H9 (cell line): ENCODE data around the gene DCAF10. TPM values are rescaled to one million over a fixed set of nuclear protein-coding genes. Genes with fewer than 3 reads are reported as not detected.
"Not testable (repeated sequence)": the region's sequence is repeated elsewhere in the genome, so short reads cannot be mapped to it uniquely, and the experiment has no call there.

ENCODE experiments used
- DNase-seq: peaks from one replicate; pipeline ENCODE4 v3.0.0-alpha.2; 2017
- H2AFZ ChIP-seq: one replicate; pipeline ENCODE4 v1.6.1; 2013; ENCODE audit warnings: mild to moderate bottlenecking, low read length, control low read depth, moderate library complexity
- H2AK5ac ChIP-seq: 2 replicates; pipeline ENCODE4 v1.6.1; 2013; ENCODE audit warnings: low read length, control low read depth, mixed read lengths; ENCODE audit not compliant: insufficient read length
- H2BK120ac ChIP-seq: one replicate; pipeline ENCODE4 v1.6.1; 2013; ENCODE audit warnings: low read depth, mild to moderate bottlenecking, low read length, control low read depth, inconsistent platforms; ENCODE audit not compliant: poor library complexity, severe bottlenecking
- H2BK12ac ChIP-seq: 2 replicates; pipeline ENCODE4 v1.6.1; 2013; ENCODE audit warnings: low read length, control low read depth, mixed read lengths, low read depth; ENCODE audit not compliant: insufficient read length
- H2BK15ac ChIP-seq: 2 replicates; pipeline ENCODE4 v1.6.1; 2013; ENCODE audit warnings: low read depth, low read length, control low read depth
- H2BK20ac ChIP-seq: one replicate; pipeline ENCODE4 v1.6.1; 2013; ENCODE audit warnings: low read depth, mild to moderate bottlenecking, low read length, control low read depth, inconsistent platforms; ENCODE audit not compliant: poor library complexity, severe bottlenecking
- H2BK5ac ChIP-seq: 2 replicates; pipeline ENCODE4 v1.6.1; 2013; ENCODE audit warnings: low read length, control low read depth, mixed read lengths; ENCODE audit not compliant: insufficient read length
- H3K14ac ChIP-seq: 2 replicates; pipeline ENCODE4 v1.6.1; 2013; ENCODE audit warnings: low read length, control low read depth; ENCODE audit not compliant: insufficient read depth
- H3K18ac ChIP-seq: 2 replicates; pipeline ENCODE4 v1.6.1; 2013; ENCODE audit warnings: low read depth, mild to moderate bottlenecking, mixed read lengths, low read length, control low read depth; ENCODE audit not compliant: insufficient read length
- H3K23ac ChIP-seq: 2 replicates; pipeline ENCODE4 v1.6.1; 2013; ENCODE audit warnings: low read length, control low read depth, mixed read lengths, low read depth; ENCODE audit not compliant: insufficient read length
- H3K23me2 ChIP-seq: 2 replicates; pipeline ENCODE4 v1.6.1; 2013; ENCODE audit warnings: low read depth, mild to moderate bottlenecking, mixed read lengths, low read length, control low read depth; ENCODE audit not compliant: insufficient read length, poor library complexity, severe bottlenecking
- H3K27ac ChIP-seq: 2 replicates; pipeline ENCODE4 v1.5.1; 2013; ENCODE audit warnings: low read length, control low read depth, mixed read lengths, low read depth; ENCODE audit not compliant: insufficient read length
- H3K27me3 ChIP-seq: 2 replicates; pipeline ENCODE4 v1.6.1; 2013; ENCODE audit warnings: low read length, control low read depth, inconsistent platforms; ENCODE audit not compliant: insufficient read depth
- H3K4ac ChIP-seq: 2 replicates; pipeline ENCODE4 v1.6.1; 2013; ENCODE audit warnings: low read depth, mild to moderate bottlenecking, control low read depth, inconsistent platforms, low read length, moderate library complexity
- H3K4me1 ChIP-seq: 2 replicates; pipeline ENCODE4 v1.6.1; 2013; ENCODE audit warnings: low read length, control low read depth, inconsistent platforms; ENCODE audit not compliant: insufficient read depth
- H3K4me2 ChIP-seq: 2 replicates; pipeline ENCODE4 v1.6.1; 2013; ENCODE audit warnings: low read length, control low read depth, mixed read lengths; ENCODE audit not compliant: insufficient read length, insufficient read depth
- H3K56ac ChIP-seq: 2 replicates; pipeline ENCODE4 v1.6.1; 2013; ENCODE audit warnings: low read depth, mild to moderate bottlenecking, mixed read lengths, low read length, control low read depth; ENCODE audit not compliant: insufficient read length
- H3K79me1 ChIP-seq: 2 replicates; pipeline ENCODE4 v1.6.1; 2013; ENCODE audit warnings: low read depth, mild to moderate bottlenecking, moderate library complexity, low read length, control low read depth, inconsistent platforms; ENCODE audit not compliant: insufficient read depth, poor library complexity, severe bottlenecking
- H3K79me2 ChIP-seq: 2 replicates; pipeline ENCODE4 v1.6.1; 2013; ENCODE audit warnings: low read length, control low read depth, inconsistent platforms; ENCODE audit not compliant: insufficient read depth
- H3K9ac ChIP-seq: 2 replicates; pipeline ENCODE4 v1.6.1; 2013; ENCODE audit warnings: low read length, control low read depth, mixed read lengths; ENCODE audit not compliant: insufficient read length; ENCODE audit errors: extremely low read depth
- H3K9me3 ChIP-seq: one replicate; pipeline ENCODE4 v1.6.1; 2013; ENCODE audit warnings: low read depth, low read length, inconsistent platforms; ENCODE audit not compliant: control insufficient read depth
- H3T11ph ChIP-seq: one replicate; pipeline ENCODE4 v1.6.1; 2013; ENCODE audit warnings: mild to moderate bottlenecking, low read length, control low read depth, inconsistent platforms
- H4K20me1 ChIP-seq: one replicate; pipeline ENCODE4 v1.6.1; 2013; ENCODE audit not compliant: control insufficient read depth, insufficient read length, insufficient read depth
- H4K5ac ChIP-seq: 2 replicates; pipeline ENCODE4 v1.6.1; 2013; ENCODE audit warnings: low read depth, mild to moderate bottlenecking, mixed read lengths, low read length, control low read depth; ENCODE audit not compliant: insufficient read length
- H4K8ac ChIP-seq: replicated peaks from 2 replicates; pipeline ENCODE4 v1.6.1; 2013; ENCODE audit warnings: low read length, control low read depth, mixed read lengths, low read depth; ENCODE audit not compliant: insufficient read length
- H4K91ac ChIP-seq: 2 replicates; pipeline ENCODE4 v1.6.1; 2013; ENCODE audit warnings: low read depth, mild to moderate bottlenecking, moderate library complexity, mixed read lengths, low read length, control low read depth; ENCODE audit not compliant: insufficient read length
- H3K27ac Mint-ChIP-seq, 3 experiments: 2 replicates in 2 of 3; 3 replicates in 1 of 3; pipeline ENCODE4 v1.8.0; 2020 to 2021; ENCODE audit warnings: mixed read lengths in 3 of 3, mild to moderate bottlenecking in 1 of 3, moderate library complexity in 1 of 3
- H3K27me3 Mint-ChIP-seq: 2 replicates; pipeline ENCODE4 v1.8.0; 2021; ENCODE audit warnings: low read depth, mild to moderate bottlenecking, moderate library complexity, mixed read lengths
- H3K36me3 Mint-ChIP-seq, 3 experiments: 2 replicates in 2 of 3; 3 replicates in 1 of 3; pipeline ENCODE4 v1.8.0; 2020 to 2021; ENCODE audit warnings: low read depth in 3 of 3, mixed read lengths in 3 of 3; ENCODE audit not compliant: insufficient read depth in 1 of 3
- H3K4me1 Mint-ChIP-seq, 2 experiments: 2 replicates each; pipeline ENCODE4 v1.8.0; 2020; ENCODE audit warnings: mixed read lengths in 2 of 2
- H3K4me3 Mint-ChIP-seq, 2 experiments: 2 replicates in 1 of 2; 3 replicates in 1 of 2; pipeline ENCODE4 v1.8.0; 2020 to 2021; ENCODE audit warnings: mild to moderate bottlenecking in 2 of 2, mixed read lengths in 2 of 2, moderate library complexity in 1 of 2
- H3K9me3 Mint-ChIP-seq, 2 experiments: 2 replicates in 1 of 2; 3 replicates in 1 of 2; pipeline ENCODE4 v1.8.0; 2020; ENCODE audit warnings: mild to moderate bottlenecking in 2 of 2, mixed read lengths in 2 of 2, moderate library complexity in 1 of 2
- WGBS: extraction: QIAGEN DNeasy Blood & Tissue Kit; methylation state at CpG from one replicate; pipeline ENCODE4 v1.1.7; 2013; ENCODE audit warnings: missing lambda C conversion rate, low lambda C conversion rate, mixed read lengths; ENCODE audit not compliant: insufficient read length; ENCODE audit errors: extremely low coverage; 5-methylcytosine and 5-hydroxymethylcytosine counted together
- total RNA-seq: library from RNA; stranded (reverse); gene quantifications from 2 replicates; pipeline ENCODE4 v1.2.1, GENCODE V29; 2021
- TF ChIP-seq, protein P1 (sequence below): fragments of 200-600 bp; sonication (generic); conservative IDR thresholded peaks from 3 replicates; pipeline ENCODE4 v1.8.0; 2021; ENCODE audit warnings: antibody characterized with exemption, mild to moderate bottlenecking

Gene DCAF10
- total RNA-seq, 1 experiment from 2014 or later, result 13.4 TPM

DNA sequence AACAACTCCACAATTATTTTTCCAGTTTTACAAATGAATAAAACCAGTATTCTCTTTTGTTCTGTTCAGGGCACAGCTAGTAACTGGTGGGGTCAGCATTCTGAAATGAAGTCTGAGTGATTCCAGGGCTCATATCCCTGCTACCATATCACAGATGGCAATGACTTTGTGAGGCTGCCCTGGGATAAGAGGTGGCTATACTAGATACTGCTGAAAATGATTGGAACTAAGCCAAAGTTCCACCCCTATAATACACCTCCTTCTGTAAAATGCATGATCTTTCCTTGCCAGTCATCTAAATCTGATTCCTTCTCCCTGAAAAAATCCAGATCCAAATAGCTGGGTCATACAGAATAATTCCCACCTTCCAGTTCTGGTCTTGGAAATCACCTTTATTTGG is 88.9 kb downstream of the DCAF10 start:
- H3K36me3 Mint-ChIP-seq, result peaks cover 21 to 54% (median 48%) of the 10 kb centered on the region in 3 experiments; a peak in 6 of 7 replicates
- H3K9me3 Mint-ChIP-seq, result no peaks in the 10 kb centered on the region
- H2BK15ac ChIP-seq, result no peak overlapping the region
- no peak overlapping the region for H2BK20ac ChIP-seq
- no peaks in the 10 kb centered on the region for H3K79me1 ChIP-seq
- H3K27me3 Mint-ChIP-seq, result no peaks in the 10 kb centered on the region
- no peaks in the 10 kb centered on the region for H3K4me1 ChIP-seq
- TF ChIP-seq, protein P1, sequence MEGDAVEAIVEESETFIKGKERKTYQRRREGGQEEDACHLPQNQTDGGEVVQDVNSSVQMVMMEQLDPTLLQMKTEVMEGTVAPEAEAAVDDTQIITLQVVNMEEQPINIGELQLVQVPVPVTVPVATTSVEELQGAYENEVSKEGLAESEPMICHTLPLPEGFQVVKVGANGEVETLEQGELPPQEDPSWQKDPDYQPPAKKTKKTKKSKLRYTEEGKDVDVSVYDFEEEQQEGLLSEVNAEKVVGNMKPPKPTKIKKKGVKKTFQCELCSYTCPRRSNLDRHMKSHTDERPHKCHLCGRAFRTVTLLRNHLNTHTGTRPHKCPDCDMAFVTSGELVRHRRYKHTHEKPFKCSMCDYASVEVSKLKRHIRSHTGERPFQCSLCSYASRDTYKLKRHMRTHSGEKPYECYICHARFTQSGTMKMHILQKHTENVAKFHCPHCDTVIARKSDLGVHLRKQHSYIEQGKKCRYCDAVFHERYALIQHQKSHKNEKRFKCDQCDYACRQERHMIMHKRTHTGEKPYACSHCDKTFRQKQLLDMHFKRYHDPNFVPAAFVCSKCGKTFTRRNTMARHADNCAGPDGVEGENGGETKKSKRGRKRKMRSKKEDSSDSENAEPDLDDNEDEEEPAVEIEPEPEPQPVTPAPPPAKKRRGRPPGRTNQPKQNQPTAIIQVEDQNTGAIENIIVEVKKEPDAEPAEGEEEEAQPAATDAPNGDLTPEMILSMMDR, result no peak
- no peak overlapping the region for H2AK5ac ChIP-seq
- no peak overlapping the region for H2BK5ac ChIP-seq
- H3K18ac ChIP-seq, result no peak overlapping the region
- H4K91ac ChIP-seq, result no peak overlapping the region
- H3K4me1 Mint-ChIP-seq, result no peaks in the 10 kb centered on the region
- no peaks in the 10 kb centered on the region for H4K20me1 ChIP-seq
- no peak overlapping the region for H2BK120ac ChIP-seq
- H3T11ph ChIP-seq, result no peak overlapping the region
- no peak for DNase-seq
- H3K4me2 ChIP-seq, result no peak overlapping the region
- H2BK12ac ChIP-seq, result no peak overlapping the region
- no peak overlapping the region for H3K56ac ChIP-seq
- H3K9me3 ChIP-seq, result no peaks in the 10 kb centered on the region
- no peak overlapping the region for H3K4me3 Mint-ChIP-seq
- H3K4ac ChIP-seq, result no peak overlapping the region
- no peaks in the 10 kb centered on the region for H3K79me2 ChIP-seq
- H3K27ac Mint-ChIP-seq, result no peak overlapping the region
- no peak overlapping the region for H3K9ac ChIP-seq
- H3K23me2 ChIP-seq, result no peaks in the 10 kb centered on the region
- H4K8ac ChIP-seq, result no peak overlapping the region
- no peak overlapping the region for H3K14ac ChIP-seq
- no peak overlapping the region for H3K27ac ChIP-seq
- H3K23ac ChIP-seq, result no peak overlapping the region
- no peaks in the 10 kb centered on the region for H3K27me3 ChIP-seq
- no peak overlapping the region for H2AFZ ChIP-seq
- no peak overlapping the region for H4K5ac ChIP-seq

GRCh38 chr9:37891042-37891441 is 90.4 kb downstream of the DCAF10 start:
- H3K9me3 ChIP-seq, H4K8ac ChIP-seq, H3K27me3 ChIP-seq, H3K23ac ChIP-seq, H3K23me2 ChIP-seq, H3K4me1 ChIP-seq, H3K4me1 Mint-ChIP-seq, H3K4me3 Mint-ChIP-seq, H3K56ac ChIP-seq, H3K27me3 Mint-ChIP-seq, H3K9me3 Mint-ChIP-seq, H4K20me1 ChIP-seq, H3K18ac ChIP-seq, H2BK5ac ChIP-seq, H2BK120ac ChIP-seq, H3K27ac Mint-ChIP-seq, H3K4me2 ChIP-seq, H2BK12ac ChIP-seq, H3K9ac ChIP-seq, H2AK5ac ChIP-seq, H4K5ac ChIP-seq, H3K4ac ChIP-seq, H3T11ph ChIP-seq, H2AFZ ChIP-seq, H2BK20ac ChIP-seq, H2BK15ac ChIP-seq, DNase-seq, H4K91ac ChIP-seq, H3K79me1 ChIP-seq, H3K79me2 ChIP-seq, H3K14ac ChIP-seq, H3K27ac ChIP-seq: not testable (repeated sequence)
- no CpG with 5 or more reads among the region's 17 CpGs for whole genome bisulfite sequencing
- peaks cover 27 to 59% (median 55%) of the 10 kb centered on the region in 3 experiments; a peak in 6 of 7 replicates for H3K36me3 Mint-ChIP-seq
